ENCODE results near the gene ACBD6. TPM values are rescaled to one million over a fixed set of nuclear protein-coding genes. Genes with fewer than 3 reads are reported as not detected.

The ACBD6 gene
- total RNA-seq, 1 donor from 2014 or later: 73.2 TPM

DNA sequence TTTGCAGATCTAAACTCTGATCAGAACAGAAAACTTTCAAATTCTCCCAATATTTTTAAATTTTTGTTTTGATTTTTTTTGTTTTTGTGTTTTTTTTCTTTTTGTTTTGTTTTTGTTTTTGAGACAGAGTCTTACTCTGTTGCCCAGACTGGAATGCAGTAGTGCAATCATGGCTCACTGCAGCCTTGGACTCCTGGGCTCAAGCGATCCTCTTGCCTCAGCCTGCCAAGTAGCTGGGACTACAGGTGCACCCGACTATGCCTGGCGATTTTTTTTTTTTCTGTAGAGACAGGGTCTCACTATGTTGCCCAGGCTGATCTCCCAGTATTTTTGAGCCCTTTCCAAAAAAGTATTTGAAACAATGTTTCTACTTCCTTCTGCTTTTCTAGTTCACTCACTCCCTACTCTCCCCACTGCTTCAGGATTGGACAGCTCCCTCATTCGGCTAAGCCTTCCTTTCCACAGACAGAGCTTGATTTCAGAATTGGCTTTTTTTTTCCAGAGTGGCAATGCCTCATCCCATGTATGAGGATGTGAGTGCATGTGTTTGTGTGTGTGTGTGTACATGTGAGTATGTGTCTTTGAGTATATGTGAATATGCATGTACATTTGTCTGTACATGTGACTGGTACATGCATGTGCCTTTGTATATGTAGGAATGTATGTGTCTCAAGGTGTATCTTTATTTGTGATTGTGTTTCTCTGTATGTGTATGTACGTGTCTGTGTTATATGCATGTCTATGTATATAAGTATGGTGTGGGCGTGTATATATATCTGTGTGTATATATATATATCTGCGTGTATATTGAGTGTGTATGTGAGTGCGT is 260.4 kb downstream of the ACBD6 start:
- DNase-seq (ENCODE audit: low read depth): no peak
- no peaks in the 10 kb centered on the region for H3K36me3 ChIP-seq (ENCODE audit: control insufficient read depth, insufficient read depth, low read length)
- no peak overlapping the region for H3K4me3 ChIP-seq (ENCODE audit: low read depth, low read length)
- H3K27me3 ChIP-seq (ENCODE audit: control insufficient read depth, insufficient read depth, low read length): peaks cover 50% of the 10 kb centered on the region
- TF ChIP-seq, protein P1, sequence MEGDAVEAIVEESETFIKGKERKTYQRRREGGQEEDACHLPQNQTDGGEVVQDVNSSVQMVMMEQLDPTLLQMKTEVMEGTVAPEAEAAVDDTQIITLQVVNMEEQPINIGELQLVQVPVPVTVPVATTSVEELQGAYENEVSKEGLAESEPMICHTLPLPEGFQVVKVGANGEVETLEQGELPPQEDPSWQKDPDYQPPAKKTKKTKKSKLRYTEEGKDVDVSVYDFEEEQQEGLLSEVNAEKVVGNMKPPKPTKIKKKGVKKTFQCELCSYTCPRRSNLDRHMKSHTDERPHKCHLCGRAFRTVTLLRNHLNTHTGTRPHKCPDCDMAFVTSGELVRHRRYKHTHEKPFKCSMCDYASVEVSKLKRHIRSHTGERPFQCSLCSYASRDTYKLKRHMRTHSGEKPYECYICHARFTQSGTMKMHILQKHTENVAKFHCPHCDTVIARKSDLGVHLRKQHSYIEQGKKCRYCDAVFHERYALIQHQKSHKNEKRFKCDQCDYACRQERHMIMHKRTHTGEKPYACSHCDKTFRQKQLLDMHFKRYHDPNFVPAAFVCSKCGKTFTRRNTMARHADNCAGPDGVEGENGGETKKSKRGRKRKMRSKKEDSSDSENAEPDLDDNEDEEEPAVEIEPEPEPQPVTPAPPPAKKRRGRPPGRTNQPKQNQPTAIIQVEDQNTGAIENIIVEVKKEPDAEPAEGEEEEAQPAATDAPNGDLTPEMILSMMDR (IDR thresholded peaks at IDR 0.05; ENCODE audit: insufficient read depth, low read length, poor library complexity, severe bottlenecking): no peak

DNA sequence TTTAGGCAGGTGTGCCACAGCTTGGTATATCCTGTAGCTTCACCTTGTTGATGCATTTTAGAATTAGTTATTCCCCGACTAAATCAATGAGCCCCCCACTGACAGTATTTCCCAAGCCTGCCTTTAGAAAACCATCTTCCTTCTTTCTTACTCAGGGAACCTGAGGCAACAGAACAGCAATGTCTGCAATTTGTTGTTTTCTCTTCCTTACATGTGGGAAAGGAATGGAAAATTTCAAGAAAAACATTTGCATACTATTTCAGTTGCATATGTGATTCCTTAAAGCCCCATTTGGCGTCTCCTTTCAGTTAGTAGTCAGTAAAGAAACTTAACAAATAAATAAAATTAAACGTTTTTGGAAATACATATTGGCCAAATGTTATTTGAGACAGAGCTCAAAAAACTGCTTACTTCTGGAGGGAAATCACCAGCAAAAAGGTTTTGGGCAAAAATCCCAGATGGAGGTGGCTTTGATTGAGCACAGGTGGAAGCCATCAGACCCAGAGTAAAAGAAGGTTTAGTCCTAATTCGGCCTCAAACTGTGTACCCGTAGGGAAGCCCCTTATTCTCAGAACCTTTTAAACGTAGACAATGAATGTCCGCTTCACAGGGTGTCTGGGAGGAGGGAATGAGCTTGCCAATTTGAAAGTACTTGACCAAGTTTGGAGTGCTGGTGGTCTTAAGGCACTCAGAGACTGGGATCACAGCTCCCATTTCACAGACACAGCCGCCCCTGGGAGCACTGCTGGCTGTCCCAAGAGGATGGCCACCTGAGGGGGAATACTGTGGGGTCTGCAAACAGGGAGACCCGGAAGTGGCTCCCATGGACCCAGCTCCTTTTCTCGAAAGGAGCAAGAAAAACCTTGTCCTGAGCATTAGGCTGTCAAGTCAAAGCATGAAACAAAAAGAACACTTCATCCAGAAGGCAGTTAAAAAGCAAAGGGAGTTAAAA is 263.0 kb downstream of the ACBD6 start:
- H3K4me3 ChIP-seq (ENCODE audit: low read depth, low read length): no peak overlapping the region
- DNase-seq (ENCODE audit: low read depth): no peak
- peaks cover 66% of the 10 kb centered on the region for H3K27me3 ChIP-seq (ENCODE audit: control insufficient read depth, insufficient read depth, low read length)
- TF ChIP-seq, protein P1 (IDR thresholded peaks at IDR 0.05; ENCODE audit: insufficient read depth, low read length, poor library complexity, severe bottlenecking): no peak
- no peaks in the 10 kb centered on the region for H3K36me3 ChIP-seq (ENCODE audit: control insufficient read depth, insufficient read depth, low read length)

DNA sequence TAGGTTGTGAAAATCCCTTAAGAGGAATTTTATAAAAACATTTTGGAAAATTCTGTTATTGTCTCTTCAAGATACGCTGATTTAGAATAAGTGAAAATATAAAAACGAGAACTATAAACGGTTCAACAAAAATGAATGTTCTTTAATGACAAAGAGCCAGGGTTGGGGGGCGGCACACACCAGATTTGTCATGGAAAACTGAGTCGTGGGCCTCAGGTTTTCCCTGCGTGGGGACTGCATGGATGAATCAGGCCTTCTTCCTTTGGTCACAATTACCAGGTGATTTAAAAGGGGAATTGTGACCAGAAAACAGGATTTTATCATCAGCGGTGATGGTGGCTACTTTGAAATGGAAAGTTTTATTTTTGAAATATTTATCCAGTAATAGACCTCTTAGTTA is 263.7 kb downstream of the ACBD6 start:
- Histone ChIP-seq H3K4me3 (ENCODE audit: low read depth, low read length) (no peak overlapping the region), H3K27me3 (ENCODE audit: control insufficient read depth, insufficient read depth, low read length) (peaks cover 70% of the 10 kb centered on the region), H3K36me3 (ENCODE audit: control insufficient read depth, insufficient read depth, low read length) (no peaks in the 10 kb centered on the region)
- TF ChIP-seq, protein P1 (IDR thresholded peaks at IDR 0.05; ENCODE audit: insufficient read depth, low read length, poor library complexity, severe bottlenecking): no peak
- DNase-seq (ENCODE audit: low read depth): no peak

Other genes starting within 250 kb of the ACBD6 start
- not detected in 2 replicates for gene OVAAL, start 56.4 kb upstream of the ACBD6 start, total RNA-seq
- 25.4 and 31.4 TPM in 2 replicates for gene XPR1, start 129.4 kb upstream of the ACBD6 start, total RNA-seq